GM10847 (cell line): ENCODE data around the gene PDCD1.

Experiments
- POLR2A ChIP-seq: IDR thresholded peaks from 2 replicates; pipeline ENCODE4 v1.6.1; 2011; ENCODE audit not compliant: insufficient read length; ENCODE audit errors: extremely low read depth

Gene PDCD1

DNA sequence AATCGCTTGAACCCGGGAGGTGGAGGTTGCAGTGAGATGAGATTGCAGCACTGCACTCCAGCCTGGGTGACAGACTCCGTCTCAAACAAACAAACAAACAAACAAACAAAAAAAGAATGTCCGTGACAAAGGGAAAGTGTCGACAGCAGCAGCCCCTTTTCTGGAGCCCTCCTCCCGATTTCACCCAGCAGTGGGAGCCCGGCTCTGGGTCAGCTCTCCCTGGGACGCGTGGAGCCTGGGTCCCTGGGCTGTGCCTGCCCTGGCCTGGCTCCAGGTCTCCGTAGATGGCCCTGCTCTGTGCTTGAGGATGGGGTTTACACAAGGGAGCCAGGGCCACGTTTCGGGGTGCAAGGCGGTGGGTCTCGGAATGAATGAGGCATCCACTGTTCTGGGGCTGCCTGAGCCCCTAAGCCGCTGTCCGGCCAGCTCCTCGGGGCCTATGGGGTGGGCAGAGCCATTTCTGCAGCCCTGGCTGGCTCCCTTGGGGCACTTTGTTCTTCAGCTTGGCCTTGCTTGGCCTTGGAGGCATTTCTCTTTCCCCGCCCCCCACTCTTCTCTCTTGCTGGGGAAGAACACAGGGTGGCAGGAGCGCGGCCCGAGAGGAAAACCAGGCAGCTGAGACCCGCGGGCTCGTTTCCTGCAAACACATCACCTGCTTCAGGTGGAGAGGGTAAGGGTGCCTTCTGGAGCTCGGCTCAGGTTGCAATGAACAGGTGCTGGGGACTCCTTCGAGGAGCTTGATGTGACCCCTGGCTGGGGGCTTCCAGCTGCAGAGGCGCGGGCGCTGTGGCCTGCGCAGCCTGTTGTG is 40.0 kb upstream of the PDCD1 start:
- no peak for TF ChIP-seq POLR2A

DNA sequence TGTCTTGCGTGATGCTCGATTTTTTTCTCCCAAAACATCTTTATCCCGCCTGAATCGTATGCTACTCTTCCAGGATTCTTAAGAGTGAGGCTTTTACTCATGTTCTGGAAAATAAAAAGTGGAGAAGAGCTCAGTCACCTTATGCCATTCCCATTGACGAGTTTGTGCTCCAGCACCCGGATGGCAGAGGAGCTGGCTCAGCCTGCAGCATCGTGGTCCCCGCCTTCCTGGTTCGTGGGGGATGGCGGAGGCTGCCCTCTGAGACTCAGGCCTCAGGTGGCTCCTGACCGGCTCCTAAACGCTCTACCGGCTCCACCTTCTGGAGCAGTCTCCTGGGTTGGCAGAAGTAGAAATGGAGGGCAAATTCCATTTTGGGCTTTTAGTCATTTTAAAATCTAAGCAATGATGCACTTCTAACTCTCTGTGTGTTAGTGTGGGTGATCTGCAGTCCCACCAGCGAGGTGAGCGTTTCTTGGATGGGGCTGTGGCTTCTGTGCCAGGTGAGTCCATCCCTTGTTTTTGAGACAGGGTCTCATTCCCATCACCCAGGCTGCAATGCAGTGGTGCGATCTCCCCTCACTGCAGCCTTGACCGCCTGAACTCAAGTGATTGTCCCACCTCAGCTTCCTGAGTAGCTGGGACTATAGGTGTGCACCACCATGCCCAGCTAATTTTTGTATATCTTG is 38.7 kb upstream of the PDCD1 start:
- no peak for TF ChIP-seq POLR2A

DNA sequence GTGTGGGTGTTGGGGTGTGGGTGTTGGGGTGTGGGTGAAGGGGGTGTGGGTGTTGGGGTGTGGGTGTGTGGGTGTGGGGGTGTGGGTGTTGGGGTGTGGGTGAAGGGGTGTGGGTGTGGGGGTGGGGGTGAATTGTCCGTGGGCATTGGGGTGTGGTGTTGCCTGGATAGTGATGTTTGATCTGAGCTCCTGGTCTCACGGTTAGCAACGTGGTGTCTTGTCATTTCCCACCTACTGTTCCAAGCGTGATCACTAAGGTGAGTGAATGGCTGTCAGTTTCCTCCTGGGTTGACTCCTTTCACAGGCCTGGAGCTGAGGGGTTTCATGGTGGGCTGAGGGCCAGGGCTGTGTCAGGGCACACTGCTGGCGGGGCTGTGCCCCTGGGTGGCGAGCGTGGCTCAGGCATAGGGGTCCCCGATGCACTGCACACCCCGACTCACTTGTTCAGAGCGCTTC is 38.1 kb upstream of the PDCD1 start:
- TF ChIP-seq POLR2A: no peak

DNA sequence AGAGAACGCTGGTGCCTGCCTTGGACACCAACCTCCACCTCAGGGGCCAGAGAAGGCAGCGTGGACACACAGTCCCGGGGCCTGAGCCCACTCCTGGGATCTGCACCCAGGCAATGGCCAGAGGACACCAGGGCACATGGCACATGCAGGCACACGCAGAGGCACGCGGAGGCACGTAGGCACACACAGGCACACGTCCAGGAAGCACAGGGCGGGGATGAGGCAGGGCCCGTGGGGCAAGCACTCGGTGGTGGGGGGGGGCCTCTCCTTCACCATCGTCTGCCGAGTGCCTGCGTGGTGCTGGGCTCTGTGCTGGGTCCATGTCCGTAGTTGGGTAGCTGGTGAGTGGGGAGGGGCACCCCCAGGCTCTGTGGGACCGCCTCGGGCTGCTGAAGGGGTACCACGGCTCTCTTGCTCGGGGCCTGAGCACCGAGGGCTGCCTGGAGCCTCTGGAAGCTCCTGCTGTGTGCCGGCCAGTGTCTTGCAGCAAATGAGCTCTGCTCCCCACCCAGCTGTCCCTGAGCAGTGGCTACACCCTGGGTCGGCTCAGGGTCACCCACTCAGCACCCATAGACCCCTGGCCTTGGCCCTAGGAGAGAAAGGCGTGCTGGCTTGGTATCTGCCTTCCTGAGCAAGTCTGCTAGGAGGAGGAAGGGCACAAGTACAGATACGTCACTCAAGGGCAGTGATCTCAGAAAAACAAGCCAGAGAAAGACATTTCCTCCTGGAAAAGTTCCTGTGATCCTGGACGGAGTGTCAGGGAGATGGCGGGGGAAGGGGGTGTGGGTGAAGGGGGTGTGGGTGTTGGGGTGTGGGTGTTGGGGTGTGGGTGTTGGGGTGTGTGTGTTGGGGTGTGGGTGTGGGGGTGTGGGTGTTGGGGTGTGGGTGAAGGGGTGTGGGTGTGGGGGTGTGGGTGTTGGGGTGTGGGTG is 37.3 kb upstream of the PDCD1 start:
- no peak for TF ChIP-seq POLR2A

DNA sequence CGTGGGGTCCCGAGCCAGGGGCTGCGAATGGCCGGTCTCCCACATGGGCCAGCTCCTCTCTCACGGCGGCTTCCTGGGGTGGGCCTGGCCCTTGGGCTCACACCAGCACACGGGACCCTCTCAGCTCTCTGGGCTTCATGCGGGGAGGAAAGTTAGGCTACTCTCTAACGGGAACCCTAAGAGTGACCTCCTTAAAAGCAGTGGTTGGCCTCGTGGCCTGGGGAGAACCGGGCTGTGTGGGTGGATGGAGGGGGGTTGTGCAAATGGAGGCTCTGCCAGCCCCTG is 36.7 kb upstream of the PDCD1 start:
- no peak for TF ChIP-seq POLR2A

DNA sequence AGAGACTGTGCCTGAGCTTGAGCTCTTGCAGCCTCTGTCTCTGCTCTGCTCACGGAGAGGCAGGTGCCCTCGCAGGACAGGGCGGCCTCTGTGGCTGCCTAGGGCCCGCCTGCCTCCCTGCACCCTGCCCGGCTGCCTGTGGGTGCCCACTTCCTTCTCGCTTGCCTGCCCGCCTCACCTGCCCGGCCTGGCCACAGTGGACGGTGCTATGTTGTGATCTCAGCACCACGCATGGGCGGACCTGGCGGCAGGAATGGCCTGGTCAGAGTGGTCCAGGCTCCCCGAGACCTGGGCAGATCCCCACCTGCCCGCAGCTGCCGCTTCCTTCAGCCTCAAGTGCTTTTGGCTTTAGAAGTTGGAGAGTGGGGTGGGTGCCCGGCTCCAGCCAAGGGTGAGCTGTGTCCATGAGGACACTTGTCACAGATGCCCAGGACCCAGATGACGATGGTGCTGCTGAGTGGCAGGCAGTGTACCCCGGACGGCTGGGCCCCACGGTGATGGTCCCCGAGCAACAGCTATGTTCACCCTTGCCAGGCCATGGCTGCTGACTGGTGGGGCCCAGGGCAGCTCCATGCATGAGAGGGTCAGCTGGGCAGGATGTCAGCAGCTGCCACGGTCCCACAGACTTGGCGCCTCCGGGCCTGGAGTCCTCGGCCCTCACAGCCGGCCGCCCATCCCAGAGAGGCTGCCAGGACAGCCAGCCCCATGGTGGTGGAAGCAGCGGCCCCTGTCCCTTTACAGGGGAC is 36.2 kb upstream of the PDCD1 start:
- no peak for TF ChIP-seq POLR2A

DNA sequence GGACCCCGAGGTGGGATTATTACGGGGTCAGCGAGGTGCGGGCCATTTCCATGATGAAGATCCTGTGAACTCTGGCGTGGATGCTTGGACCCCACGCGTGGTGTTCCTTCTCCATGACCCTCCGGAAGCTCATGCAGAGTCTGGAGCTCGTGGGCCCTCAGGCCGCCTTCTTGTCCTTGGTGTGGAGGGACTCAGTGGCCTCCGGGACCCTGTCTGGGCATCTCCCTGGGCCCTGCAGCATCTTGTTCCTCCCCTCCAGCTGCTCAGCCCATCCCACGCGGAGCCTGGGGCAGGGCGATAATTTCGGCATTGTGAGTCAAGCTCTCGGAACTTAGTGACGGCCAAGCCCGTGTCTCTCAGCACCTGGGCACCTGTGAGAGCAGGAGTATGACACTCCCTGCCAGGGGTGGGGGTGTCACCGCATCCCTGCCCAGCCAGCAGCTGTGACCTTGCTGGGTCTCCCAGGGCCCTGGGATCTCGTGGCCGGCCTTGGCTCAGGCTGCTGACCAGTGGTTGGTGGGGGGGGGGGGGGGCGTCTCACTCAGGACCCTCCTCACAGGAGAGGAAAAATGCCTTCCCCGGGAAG is 35.5 kb upstream of the PDCD1 start:
- no peak for TF ChIP-seq POLR2A

DNA sequence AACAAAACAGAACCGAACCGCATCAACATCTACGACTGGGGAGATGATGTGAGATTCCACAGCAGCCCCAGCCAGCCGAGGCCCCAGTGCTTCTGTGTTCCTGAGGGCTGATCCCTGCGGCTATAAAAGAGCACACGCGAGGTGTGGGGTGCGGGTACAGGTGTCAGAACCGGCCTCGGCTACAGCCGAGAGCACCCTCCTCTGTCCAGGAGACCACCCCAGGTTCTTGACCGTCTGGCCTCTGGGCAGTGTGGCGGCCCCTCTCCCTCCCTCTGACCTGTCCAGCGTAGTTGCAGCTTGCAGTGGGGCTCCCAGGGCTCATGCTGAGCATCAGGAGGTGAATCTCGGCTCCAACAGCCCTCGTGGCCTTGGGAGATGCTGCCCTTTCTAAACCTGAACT is 34.6 kb upstream of the PDCD1 start:
- no peak for TF ChIP-seq POLR2A

DNA sequence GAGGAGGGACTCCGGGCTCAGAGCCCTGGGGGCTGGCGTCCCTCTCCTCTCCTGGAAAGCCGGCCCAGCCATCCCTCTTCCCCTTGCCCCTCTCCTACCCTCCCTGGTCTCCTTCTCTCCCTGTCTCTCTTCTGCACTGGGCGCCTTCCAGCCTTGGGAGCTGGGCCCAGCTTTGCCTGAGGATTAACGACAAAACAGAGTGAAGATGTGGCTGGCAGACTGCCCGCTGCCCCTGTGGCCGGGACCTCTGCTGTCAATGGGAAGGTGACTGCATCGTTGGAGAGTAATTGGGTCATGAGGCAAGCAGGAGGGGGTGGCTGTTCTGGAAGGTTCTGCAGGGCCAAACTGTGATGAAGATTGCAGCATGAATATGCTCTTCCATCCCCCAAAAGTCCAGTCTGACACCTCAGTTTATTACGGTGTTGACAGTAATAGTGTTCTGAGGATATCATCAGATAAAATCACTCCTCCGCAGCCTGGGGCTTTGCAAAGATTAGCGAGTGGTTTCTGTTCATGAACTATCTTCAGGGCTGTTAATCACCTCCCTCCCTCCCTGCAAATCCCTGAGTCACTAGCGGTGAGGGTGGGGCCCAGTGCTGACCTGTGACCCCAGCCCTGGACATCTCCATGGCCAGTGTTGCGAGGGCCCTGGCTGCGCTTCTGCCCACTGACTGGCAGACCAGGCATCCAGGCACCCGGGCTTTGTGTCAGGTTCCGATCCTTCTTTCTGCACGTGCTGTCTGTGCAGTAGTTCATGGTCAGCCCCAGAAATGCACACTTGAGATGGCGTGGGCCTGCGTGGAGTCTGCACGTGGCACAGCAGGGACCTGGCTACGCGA is 33.8 kb upstream of the PDCD1 start:
- TF ChIP-seq POLR2A: no peak

DNA sequence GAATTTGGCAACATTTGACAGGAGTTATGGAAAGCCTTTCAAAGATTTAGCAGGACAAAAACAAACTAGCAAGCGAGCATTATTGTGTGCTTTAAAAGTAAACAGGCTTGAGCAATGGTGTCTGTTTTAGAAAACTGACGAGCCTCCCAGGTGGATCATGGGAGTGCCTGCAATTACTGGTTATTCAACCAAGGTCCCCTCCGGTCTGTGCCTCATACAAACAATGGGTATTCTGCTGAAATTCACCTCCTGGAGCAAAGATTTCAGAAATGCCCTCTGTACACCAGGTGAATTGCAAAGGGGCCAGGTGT is 33.2 kb upstream of the PDCD1 start:
- no peak for TF ChIP-seq POLR2A

DNA sequence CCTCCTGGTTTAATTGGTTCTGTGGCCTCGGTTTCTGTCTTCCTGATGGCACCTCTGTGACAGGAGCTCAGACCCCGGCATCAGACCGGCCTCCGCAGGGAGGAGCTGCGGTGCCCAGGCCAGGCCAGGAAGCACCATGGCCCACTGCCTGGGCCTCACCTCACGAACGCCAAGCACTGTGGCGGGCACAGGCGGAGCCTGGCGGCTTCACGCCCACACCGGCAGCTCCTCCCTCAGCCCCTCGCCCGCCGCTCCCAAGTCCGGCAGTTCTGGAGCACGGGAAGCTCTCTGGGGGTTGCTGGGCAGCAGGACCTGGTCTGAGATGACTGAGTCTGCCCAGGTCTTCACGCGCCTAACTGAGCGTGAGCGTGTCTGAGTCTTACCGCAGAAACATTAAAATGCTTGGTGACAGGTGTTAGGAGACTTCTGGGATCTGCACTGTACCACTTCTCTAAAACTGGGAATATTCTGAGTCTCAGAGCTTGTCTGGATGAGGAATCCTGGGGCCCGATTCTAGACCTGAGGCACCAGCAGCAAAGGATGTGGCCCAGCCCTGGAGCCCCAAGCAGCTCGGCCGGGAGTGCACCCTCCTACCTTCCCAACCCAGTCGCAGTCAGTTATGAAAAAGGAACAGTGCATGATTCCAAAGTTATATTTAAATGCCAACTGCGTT is 32.8 kb upstream of the PDCD1 start:
- no peak for TF ChIP-seq POLR2A

DNA sequence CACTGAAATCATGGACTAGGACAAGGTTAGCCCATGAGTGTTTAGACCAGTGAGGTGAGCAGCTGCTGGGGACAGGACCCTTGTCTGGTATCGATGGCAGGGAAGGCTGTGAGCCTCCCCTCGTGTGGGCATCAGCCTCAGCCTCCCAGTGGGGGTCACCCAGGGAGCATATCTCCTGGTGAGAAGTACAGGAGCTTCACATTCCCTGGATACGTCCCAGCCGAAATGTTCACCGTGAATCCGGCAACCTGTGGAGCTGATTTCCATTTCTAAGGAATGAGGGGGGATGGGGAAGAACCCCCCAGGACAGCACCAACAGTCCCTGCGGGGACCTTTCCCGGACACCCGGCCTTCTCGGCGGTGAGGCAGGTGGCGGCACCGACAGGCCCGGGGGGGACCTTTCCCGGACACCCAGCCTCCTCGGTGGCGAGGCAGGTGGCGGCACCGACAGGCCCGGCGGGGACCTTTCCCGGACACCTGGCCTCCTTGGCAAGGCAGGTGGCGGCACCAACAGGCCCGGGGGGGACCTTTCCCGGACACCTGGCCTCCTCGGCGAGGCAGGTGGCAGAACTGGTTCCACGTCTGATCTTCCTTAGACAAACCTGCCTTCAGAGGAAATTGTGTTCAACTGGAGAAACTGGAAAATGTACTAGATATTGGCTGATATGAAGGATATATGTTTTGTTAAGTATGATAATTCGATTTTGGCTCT is 32.0 kb upstream of the PDCD1 start:
- TF ChIP-seq POLR2A: no peak

DNA sequence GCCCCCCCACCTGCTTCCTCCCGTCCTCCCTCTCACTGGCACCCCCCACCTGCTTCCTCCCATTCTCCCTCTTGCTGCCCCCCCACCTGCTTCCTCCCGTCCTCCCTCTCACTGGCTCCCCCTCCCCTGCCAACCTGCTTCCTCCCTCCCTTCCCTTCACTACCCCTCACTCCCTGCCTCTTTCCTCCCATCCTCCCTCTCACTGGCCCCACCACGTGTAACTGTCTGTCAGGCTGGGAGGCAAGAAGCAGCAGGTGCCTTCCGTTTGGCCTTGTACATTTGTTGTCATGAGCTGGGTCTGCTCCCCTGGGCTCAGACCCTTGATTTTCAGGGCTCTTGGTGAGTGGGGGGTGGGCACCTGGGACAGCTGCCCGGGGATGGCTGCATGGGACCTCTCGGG is 29.9 kb upstream of the PDCD1 start:
- TF ChIP-seq POLR2A: no peak
